Activated T-helper 1 cell treated with anti-CD3 and anti-CD28 coated beads, Interleukin-12 subunit alpha, Interleukin-12 subunit beta, Interleukin-2, Interleukin-4 antibody, amounts not matched to agents 30 ng/mL and 10 ng/mL and 1 ng/mL, durations not matched to agents 14 hours and 24 hours and 36 hours (primary cell): ENCODE results near the gene ADAMTSL2. TPM values are rescaled to one million over a fixed set of nuclear protein-coding genes. Genes with fewer than 3 reads are reported as not detected.
A peak's percentile ranks its signal among the peaks of the same experiment; 100 is the strongest.

Source experiments
- DNase-seq: peaks from one replicate; pipeline ENCODE4 v3.0.0; 2021; ENCODE audit warnings: low spot score
- H3K27ac Mint-ChIP-seq: one replicate; pipeline ENCODE4 v1.8.0; 2021; ENCODE audit warnings: mild to moderate bottlenecking, mixed read lengths
- H3K27me3 Mint-ChIP-seq: one replicate; pipeline ENCODE4 v1.8.0; 2022; ENCODE audit warnings: mild to moderate bottlenecking, moderate library complexity, mixed read lengths; ENCODE audit not compliant: insufficient read depth
- H3K36me3 Mint-ChIP-seq: one replicate; pipeline ENCODE4 v1.8.0; 2021; ENCODE audit warnings: low read depth, mixed read lengths
- H3K4me1 Mint-ChIP-seq: one replicate; pipeline ENCODE4 v1.8.0; 2021; ENCODE audit warnings: low read depth, mixed read lengths
- H3K4me3 Mint-ChIP-seq: one replicate; pipeline ENCODE4 v1.8.0; 2021; ENCODE audit warnings: mild to moderate bottlenecking, moderate library complexity, mixed read lengths
- H3K9me3 Mint-ChIP-seq: one replicate; pipeline ENCODE4 v1.8.0; 2021; ENCODE audit warnings: mixed read lengths
- intact Hi-C: fragments of 100-400 bp; cut with micrococcal nuclease; formaldehyde crosslinking; loops from one replicate; pipeline ENCODE4 v1.15.1; 2024
- total RNA-seq: library from RNA; stranded (reverse); gene quantifications from 2 replicates; pipeline ENCODE4 v1.2.3, GENCODE V29; 2022

The ADAMTSL2 gene
- total RNA-seq, 1 donor from 2014 or later, result not detected

DNA sequence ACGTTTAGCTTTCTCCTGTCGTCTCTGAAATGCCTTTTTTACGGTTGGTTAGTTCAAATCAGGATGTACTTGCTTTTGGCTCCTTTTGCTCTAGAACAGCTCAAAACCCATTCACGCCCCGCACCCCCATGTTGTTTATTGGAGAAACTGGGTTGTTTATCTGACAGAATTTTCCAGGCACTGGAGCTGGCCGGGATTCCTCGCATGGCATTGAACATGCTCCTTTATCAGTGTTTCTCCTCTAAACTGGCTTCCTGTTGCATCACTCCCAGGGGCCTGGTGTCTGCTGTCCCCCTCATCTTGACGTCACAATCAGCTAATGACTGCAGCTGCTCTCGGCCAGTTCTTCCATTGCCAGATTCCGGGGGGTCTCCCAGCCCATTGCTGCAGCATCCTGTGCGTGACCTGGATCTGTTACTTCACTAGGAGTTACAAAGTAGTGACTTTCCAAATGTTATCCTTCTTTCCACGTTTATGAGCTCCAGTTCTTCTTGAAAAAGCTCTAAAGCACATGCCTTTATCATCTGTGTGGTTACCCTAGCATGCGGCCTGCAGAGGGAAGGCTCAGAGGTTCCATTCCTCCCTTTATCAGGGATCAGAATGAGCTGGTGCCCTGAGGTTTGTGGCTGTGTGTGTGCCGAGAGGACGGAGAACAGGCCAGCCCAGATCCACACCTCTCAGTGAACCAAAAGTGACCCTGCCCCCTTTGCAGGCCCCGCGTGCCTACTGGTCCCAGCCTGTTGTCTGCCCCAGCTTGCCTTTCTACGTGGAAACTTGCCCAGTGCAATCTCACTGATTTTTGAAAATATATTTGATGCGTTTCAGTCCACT, 47.2 kb downstream of the ADAMTSL2 start:
- no peak overlapping the region for H3K4me3 Mint-ChIP-seq
- intact Hi-C loops, result no loop called here
- H3K27ac Mint-ChIP-seq, result no peak overlapping the region
- DNase-seq, result no peak
- no peaks in the 10 kb centered on the region for H3K9me3 Mint-ChIP-seq
- H3K36me3 Mint-ChIP-seq, result no peaks in the 10 kb centered on the region
- no peaks in the 10 kb centered on the region for H3K4me1 Mint-ChIP-seq
- peaks cover 30% of the 10 kb centered on the region for H3K27me3 Mint-ChIP-seq

DNA sequence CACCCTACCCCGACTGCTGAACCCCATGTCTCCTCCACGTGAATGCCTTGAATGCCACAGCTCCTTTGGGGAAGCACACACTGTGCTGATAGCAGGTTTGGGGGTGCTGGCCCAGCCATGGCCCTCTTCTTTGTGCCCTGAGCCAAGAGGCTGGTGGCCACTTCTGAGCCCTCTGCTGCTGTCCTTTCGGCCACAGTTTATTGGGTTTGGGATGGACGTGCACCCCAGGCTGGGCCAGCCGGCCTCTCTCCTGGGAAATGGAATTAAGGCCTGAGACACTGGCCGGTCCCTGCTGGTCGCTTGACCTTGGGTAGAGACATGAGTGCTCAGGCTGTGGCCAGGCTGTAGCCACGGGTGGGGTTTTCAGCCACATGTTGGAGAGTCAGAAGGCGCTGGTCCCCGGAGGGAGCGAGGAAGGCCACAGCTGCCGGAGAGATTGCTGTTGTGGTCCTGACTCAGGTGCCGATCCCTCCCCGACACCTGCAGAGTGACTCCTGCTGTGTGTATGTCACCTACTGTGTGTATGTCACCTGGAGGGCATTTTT, 48.1 kb downstream of the ADAMTSL2 start:
- H3K9me3 Mint-ChIP-seq, result no peaks in the 10 kb centered on the region
- intact Hi-C loops, result no loop called here
- peaks cover 29% of the 10 kb centered on the region for H3K27me3 Mint-ChIP-seq
- no peak overlapping the region for H3K4me3 Mint-ChIP-seq
- H3K4me1 Mint-ChIP-seq, result no peaks in the 10 kb centered on the region
- H3K36me3 Mint-ChIP-seq, result no peaks in the 10 kb centered on the region
- no peak overlapping the region for H3K27ac Mint-ChIP-seq
- no peak for DNase-seq

DNA sequence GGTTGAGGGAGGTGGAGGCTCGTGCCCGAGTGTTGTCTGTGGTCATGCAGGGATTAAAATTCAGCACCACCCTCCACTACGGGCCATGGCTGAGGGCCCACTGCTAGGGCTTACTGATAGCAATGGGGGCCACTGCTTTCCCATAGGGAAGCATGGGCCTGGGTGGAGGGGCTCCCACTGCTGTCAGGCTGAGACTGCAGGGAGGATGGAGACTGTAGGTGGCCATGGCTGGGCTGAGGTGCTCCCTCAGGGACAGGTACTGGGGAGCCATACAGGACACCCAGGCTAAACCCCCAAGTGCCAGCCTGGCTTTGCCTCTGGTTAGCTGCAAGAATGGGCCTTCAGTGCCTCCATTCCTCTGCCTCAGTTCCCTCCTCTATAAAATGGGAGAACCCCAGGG, 48.6 kb downstream of the ADAMTSL2 start:
- Mint-ChIP-seq H3K4me1 (no peaks in the 10 kb centered on the region), H3K4me3 (no peak overlapping the region), H3K27me3 (peaks cover 29% of the 10 kb centered on the region), H3K9me3 (peaks cover 1% of the 10 kb centered on the region), H3K27ac (no peak overlapping the region), H3K36me3 (no peaks in the 10 kb centered on the region)
- intact Hi-C loops, result no loop called here
- no peak for DNase-seq

DNA sequence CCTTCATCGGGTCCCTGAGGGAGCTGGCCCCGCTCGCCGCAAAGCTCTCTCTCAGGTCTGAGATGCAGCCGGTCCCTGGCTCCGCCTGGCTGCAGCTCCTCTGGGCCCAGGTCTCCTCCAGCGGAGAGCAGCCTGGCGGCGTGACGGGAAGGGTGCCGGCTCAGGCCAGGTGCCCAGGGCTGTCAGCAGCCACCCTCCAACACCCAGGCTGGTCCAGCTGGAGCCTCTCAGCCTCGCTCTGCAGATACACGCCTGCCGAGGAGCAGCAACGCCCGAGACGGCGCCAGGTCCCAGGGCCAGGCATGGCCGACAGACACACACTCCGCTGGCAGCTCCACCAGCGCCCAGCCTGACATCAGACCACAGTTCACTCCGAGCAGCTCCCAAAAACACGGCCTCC, 49.1 kb downstream of the ADAMTSL2 start:
- intact Hi-C loops, result no loop called here
- no peaks in the 10 kb centered on the region for H3K4me1 Mint-ChIP-seq

DNA sequence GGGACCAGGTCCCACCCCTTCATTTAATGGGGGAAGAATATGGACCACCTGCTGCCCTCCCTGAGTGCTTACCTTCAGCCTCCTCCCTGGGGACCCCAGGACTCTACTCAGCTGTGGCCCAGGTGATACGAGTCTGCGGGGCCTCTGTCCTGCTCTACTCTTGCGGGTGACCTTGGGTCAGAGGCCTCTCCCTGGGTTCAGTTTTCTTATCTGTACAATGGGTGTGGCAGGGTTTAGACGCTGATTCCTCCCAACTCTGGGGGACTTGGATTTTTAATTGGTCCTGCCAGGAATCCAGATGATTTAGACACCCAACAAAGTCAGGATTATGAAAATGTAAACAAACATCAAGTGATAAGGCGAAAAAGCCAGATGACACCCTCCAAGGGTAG, 49.7 kb downstream of the ADAMTSL2 start:
- peaks cover 29% of the 10 kb centered on the region for H3K27me3 Mint-ChIP-seq
- H3K36me3 Mint-ChIP-seq, result no peaks in the 10 kb centered on the region
- DNase-seq, result no peak
- H3K27ac Mint-ChIP-seq, result no peak overlapping the region
- no peaks in the 10 kb centered on the region for H3K4me1 Mint-ChIP-seq
- intact Hi-C loops, result no loop called here
- H3K4me3 Mint-ChIP-seq, result no peak overlapping the region
- H3K9me3 Mint-ChIP-seq, result peaks cover 7% of the 10 kb centered on the region

More for the DNA sequence above, 49.1 kb downstream of the ADAMTSL2 start:
- Mint-ChIP-seq H3K27me3 (peaks cover 29% of the 10 kb centered on the region), H3K36me3 (no peaks in the 10 kb centered on the region), H3K4me3 (no peak overlapping the region), H3K9me3 (peaks cover 6% of the 10 kb centered on the region), H3K27ac (no peak overlapping the region)
- DNase-seq, result no peak

DNA sequence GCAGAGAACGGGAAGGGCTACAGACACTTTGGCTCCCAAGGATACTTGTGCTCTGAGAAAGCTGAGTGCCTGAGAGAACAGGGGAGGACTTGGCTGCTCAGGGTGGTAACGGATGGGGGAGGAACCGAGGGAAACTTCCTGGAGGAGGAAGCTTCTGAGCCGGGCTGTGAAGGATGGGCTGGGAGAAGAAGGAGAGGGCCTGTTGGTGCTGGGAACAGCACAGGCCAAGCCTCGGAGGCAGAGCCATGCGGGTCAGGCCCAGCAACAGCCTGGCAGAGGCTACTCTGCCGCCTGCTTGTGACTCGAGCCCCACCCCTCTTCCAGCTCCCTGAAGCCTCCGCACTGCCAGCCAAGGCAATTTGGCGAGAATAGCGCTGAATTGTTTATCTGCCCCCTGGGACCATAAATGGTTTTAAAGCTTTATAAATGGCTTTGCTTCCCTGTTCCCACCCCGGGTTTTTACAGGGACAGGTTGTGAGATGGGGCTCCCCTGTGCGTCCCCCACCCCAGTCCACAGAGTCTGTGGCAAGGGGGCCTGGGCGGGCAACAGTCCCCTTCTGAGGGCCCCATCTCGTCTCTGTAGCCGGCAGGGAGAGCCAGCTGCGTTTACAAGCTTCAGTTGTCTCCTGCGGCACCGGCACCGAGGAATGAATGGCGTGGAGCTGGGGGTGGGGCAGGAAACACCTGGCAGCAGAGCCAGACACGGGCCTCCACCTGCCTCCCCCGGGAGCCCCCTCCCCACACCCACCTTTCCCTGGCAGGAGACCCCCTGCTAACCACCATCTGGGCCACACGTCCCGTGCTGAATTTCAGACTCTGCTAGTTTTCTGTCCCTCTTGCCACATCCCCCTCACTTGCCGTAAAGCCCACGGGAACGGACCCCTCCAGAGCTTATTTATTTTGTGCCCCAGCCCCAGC, 50.3 kb downstream of the ADAMTSL2 start:
- DNase-seq, result no peak
- Mint-ChIP-seq H3K4me3 (no peak overlapping the region), H3K36me3 (no peaks in the 10 kb centered on the region), H3K27ac (no peak overlapping the region), H3K9me3 (peaks cover 7% of the 10 kb centered on the region), H3K27me3 (peaks cover 29% of the 10 kb centered on the region), H3K4me1 (no peaks in the 10 kb centered on the region)
- intact Hi-C loops, result loop anchor here (5.0 kb wide), 1 partner anchor 157 kb away; no protein-coding TSS in a partner anchor

DNA sequence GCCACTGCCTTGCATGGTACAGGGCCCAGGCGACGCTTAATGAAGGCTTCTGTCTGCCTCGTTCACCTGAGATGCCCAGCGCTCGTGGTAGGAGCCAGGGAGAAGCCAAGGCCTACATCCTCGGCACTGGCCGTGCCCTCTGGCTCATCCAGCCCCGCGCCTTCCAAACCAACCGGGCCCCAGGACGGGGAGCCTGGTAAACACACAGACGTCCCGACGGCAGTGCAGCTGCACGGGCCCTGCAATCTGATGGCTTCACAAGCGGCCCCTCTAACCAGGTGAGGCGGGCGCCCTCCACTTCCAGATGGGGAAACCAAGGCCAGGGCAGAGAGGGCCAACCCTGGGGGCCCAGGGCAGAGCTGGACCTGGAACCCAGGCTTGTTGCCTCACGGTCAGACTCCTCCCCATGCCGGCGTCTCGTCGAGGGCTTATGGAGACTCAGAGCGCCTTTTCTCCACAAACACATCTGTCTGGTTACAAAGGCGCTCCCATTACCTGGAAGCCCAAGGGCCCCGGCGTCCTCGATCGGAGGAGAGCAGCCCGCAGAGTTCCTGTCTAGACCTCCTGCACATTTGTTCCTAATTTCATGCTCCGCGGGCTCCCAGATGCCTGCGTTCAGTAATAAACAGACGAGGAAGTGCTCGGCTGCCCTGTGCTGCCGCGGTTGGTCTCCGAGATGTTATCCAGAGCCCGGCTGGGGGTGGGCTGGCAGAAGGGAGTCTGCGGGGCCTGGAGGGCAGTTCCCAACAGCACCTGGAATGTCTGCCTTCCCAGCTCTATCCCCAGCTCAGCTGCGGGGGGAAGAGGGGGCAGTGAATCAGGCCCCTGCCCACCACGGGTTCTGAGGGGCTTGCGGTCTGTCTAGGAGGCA, 51.2 kb downstream of the ADAMTSL2 start:
- no peak for DNase-seq
- H3K27me3 Mint-ChIP-seq, result peaks cover 25% of the 10 kb centered on the region
- H3K36me3 Mint-ChIP-seq, result no peaks in the 10 kb centered on the region

DNA sequence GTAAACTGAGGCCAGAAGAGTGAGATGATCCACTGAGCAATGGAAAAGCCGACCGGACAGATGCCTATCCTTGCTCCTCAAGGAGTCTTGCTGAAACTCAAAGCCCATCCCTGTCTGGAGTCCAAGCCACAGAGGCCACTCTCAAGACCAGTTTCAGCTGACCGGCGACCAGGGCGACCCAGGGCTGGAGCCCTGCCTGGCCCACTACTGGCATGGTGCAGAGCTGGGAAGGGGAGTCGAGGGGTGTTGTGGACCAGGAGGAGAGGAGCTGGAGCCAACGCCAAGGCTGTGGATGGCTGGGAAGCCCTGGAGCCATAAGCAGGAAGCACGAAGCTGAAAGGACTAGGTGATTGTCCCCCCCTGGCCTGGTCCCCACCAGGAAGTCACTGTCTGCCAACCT, 52.5 kb downstream of the ADAMTSL2 start:
- intact Hi-C loops, result loop anchor here (5.0 kb wide), 1 partner anchor 155 kb away; no protein-coding TSS in a partner anchor
- Mint-ChIP-seq H3K36me3 (no peaks in the 10 kb centered on the region), H3K27me3 (peaks cover 19% of the 10 kb centered on the region), H3K9me3 (peaks cover 7% of the 10 kb centered on the region), H3K4me1 (no peaks in the 10 kb centered on the region), H3K4me3 (no peak overlapping the region), H3K27ac (no peak overlapping the region)
- no peak for DNase-seq

More for the DNA sequence above, 51.2 kb downstream of the ADAMTSL2 start:
- intact Hi-C loops, result loop anchor here (5.0 kb wide), 1 partner anchor 157 kb away; no protein-coding TSS in a partner anchor
- H3K4me3 Mint-ChIP-seq, result no peak overlapping the region
- peaks cover 7% of the 10 kb centered on the region for H3K9me3 Mint-ChIP-seq
- no peaks in the 10 kb centered on the region for H3K4me1 Mint-ChIP-seq
- H3K27ac Mint-ChIP-seq, result no peak overlapping the region

DNA sequence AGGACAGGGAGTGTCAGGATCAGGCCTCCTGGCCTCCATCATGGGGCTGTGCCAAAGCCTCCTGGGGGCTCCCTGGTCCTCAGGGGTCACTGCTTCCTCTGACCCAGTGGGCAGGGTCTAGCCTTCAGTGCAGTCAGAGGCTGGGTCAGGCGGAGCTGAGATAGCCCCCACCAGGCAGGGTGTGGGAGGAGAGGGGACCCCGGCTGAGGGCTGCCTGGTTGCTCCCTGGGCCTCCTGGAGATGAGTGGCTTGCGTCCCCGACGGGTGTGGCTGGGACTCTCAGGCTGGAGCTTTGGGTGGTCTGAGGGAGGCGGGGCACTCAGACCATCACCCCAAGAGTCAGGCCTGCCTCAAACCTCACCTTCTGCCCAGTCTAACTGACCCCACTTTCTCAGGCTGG, 53.0 kb downstream of the ADAMTSL2 start:
- intact Hi-C loops, result loop anchor here (5.0 kb wide), 1 partner anchor 155 kb away; no protein-coding TSS in a partner anchor
- Mint-ChIP-seq H3K4me1 (no peaks in the 10 kb centered on the region), H3K36me3 (no peaks in the 10 kb centered on the region), H3K27ac (no peak overlapping the region), H3K9me3 (peaks cover 7% of the 10 kb centered on the region), H3K27me3 (peaks cover 19% of the 10 kb centered on the region), H3K4me3 (no peak overlapping the region)
- DNase-seq, result no peak

DNA sequence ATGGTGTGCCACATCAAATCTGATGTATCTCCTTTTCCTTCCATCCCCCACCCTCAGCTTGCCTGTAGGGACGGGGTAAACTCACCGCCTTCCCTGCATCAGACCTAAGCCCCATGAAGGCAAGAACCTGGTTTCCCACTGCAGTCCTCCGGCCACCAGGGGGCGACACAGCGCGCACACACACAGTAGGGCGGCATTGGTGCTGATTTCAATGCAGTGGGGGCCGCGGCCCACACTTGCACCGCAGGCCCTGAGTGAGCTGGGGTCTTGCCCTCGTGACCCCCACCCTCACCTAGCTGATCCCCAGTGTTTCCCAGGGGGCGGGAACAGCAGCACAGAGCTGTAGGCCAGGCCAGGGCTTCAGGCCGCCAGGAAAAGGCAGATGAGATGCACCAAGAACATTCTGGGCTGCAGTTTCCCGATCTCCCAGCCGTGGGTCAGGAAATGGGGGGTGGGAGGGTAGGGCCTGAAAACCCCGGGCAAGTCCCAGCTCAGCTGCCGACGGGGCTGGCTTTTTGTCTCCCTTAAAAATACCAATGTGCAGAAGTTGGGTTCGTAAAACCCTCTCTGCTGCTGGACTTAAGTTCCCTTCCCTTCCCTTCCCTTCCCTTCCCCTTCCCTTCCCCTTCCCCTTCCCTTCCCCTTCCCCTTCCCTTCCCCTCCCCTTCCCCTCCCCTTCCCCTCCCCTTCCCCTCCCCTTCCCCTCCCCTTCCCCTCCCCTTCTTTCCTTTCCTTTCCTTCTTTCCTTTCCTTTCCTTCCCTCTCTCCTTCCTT, 55.1 kb downstream of the ADAMTSL2 start:
- no peaks in the 10 kb centered on the region for H3K36me3 Mint-ChIP-seq
- DNase-seq, result peak; percentile 14
- no peak overlapping the region for H3K27ac Mint-ChIP-seq
- no peak overlapping the region for H3K4me3 Mint-ChIP-seq
- peaks cover 7% of the 10 kb centered on the region for H3K9me3 Mint-ChIP-seq
- no peaks in the 10 kb centered on the region for H3K4me1 Mint-ChIP-seq
- H3K27me3 Mint-ChIP-seq, result peaks cover 14% of the 10 kb centered on the region
- intact Hi-C loops, result loop anchor here (1.0 to 5.0 kb wide), 2 partner anchors 137 to 153 kb away; no protein-coding TSS in a partner anchor

DNA sequence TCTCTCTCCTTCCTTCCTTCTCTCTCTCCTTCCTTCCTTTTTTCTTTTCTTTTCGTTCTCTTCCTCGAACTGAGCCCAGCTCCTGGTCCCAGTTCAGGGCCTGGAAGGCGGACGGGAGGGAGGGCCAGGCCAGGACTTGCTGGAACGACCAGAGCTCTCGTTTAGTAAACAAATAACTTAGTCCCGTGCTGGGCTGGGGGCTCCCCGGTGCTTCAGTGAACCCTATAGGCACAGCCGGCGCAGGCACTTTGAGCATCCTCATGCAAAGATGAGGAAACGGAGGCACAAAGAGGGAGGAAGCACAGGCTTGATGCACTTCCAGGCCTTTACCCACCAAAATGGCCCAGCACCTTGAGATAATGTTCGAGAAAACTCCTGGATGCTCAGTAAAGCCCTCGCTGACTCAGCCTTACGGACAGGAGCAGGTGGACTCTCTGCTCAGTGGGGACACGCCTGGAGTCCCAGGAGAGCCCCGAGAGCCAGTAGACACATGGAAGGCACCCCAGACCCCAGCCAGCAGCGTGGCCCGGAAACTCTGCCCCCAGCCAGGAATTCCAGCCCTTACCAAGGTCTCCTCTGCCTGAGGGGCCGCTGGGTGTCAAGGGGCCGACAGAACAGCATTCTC, 55.8 kb downstream of the ADAMTSL2 start:
- peaks cover 7% of the 10 kb centered on the region for H3K9me3 Mint-ChIP-seq
- H3K4me1 Mint-ChIP-seq, result no peaks in the 10 kb centered on the region
- H3K4me3 Mint-ChIP-seq, result no peak overlapping the region
- H3K36me3 Mint-ChIP-seq, result no peaks in the 10 kb centered on the region
- H3K27me3 Mint-ChIP-seq, result peaks cover 6% of the 10 kb centered on the region
- H3K27ac Mint-ChIP-seq, result no peak overlapping the region
- intact Hi-C loops, result no loop called here
- DNase-seq, result no peak
